Neural progenitor cell (in vitro differentiated cells): ENCODE results near the gene CD55.

Experiments
- CTCF ChIP-seq: fragments of 200-600 bp; sonication (generic); IDR thresholded peaks from 2 replicates; pipeline ENCODE4 v1.5.1; 2017; ENCODE audit warnings: antibody characterized with exemption, mild to moderate bottlenecking
- EZH2 ChIP-seq: fragments of 200-600 bp; sonication (generic); IDR thresholded peaks from 2 replicates; pipeline ENCODE4 v1.6.1; 2017; ENCODE audit warnings: antibody characterized with exemption, mild to moderate bottlenecking, moderate library complexity

GRCh38 chr1:207365063-207365462, 43.6 kb downstream of the CD55 start:
- TF ChIP-seq CTCF (no peak), EZH2 (no peak)
